22Rv1 (cell line): Measurements from ENCODE around the gene ERICH2.

Source experiments
- H3K27ac ChIP-seq: fragments of 450-650 bp; 2 replicates; pipeline ENCODE4 v1.5.1; 2017
- ZFX ChIP-seq: fragments of 450-650 bp; IDR thresholded peaks from 2 replicates; pipeline ENCODE4 v1.6.1; 2017; ENCODE audit warnings: antibody characterized with exemption, borderline replicate concordance
- TF ChIP-seq, protein P1 (sequence below): fragments of 450-650 bp; IDR thresholded peaks from 2 replicates; pipeline ENCODE4 v1.5.1; 2017; ENCODE audit warnings: mild to moderate bottlenecking

Gene ERICH2

DNA sequence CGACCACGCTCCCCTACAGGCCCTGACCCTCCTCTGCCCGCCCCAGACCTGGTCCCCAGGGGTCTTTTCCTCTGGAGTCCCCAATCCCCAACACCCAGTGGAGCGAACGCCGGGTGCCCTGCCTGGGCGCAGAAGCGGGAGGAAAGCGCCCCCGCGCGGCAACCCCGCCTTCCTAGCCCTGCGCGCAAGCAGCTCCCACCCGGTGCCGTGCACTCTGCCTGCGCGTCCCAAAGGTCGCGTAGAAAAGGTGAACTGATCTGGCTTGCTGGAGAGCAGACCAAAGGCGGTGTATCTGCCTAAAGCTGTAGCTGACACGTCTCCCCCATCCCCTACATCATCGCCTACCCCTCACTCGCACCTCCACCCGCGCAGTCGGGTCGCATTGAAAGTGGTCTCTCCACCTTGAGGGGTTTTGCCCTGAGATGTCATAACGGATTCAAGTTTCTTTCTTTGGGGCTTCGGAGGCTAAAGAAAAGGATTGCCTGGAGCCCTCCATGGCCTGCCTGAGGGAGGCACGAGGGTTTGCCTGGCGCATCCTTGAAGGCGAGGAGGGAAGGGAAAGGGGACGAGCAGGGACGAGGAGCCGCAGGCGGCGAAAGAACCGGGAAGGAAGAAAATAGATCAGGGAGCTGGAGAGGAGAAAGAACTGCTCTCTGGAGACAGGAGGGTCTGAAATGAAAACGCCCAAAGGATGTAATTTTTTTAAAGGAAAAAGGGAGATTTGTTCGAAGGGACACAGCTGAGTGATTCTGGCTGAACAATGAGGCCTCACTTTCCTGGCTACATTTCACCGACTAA is 52.3 kb downstream of the ERICH2 start:
- no peak for TF ChIP-seq ZFX
- TF ChIP-seq, protein P1, sequence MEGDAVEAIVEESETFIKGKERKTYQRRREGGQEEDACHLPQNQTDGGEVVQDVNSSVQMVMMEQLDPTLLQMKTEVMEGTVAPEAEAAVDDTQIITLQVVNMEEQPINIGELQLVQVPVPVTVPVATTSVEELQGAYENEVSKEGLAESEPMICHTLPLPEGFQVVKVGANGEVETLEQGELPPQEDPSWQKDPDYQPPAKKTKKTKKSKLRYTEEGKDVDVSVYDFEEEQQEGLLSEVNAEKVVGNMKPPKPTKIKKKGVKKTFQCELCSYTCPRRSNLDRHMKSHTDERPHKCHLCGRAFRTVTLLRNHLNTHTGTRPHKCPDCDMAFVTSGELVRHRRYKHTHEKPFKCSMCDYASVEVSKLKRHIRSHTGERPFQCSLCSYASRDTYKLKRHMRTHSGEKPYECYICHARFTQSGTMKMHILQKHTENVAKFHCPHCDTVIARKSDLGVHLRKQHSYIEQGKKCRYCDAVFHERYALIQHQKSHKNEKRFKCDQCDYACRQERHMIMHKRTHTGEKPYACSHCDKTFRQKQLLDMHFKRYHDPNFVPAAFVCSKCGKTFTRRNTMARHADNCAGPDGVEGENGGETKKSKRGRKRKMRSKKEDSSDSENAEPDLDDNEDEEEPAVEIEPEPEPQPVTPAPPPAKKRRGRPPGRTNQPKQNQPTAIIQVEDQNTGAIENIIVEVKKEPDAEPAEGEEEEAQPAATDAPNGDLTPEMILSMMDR = no peak
- H3K27ac ChIP-seq = no peak overlapping the region

DNA sequence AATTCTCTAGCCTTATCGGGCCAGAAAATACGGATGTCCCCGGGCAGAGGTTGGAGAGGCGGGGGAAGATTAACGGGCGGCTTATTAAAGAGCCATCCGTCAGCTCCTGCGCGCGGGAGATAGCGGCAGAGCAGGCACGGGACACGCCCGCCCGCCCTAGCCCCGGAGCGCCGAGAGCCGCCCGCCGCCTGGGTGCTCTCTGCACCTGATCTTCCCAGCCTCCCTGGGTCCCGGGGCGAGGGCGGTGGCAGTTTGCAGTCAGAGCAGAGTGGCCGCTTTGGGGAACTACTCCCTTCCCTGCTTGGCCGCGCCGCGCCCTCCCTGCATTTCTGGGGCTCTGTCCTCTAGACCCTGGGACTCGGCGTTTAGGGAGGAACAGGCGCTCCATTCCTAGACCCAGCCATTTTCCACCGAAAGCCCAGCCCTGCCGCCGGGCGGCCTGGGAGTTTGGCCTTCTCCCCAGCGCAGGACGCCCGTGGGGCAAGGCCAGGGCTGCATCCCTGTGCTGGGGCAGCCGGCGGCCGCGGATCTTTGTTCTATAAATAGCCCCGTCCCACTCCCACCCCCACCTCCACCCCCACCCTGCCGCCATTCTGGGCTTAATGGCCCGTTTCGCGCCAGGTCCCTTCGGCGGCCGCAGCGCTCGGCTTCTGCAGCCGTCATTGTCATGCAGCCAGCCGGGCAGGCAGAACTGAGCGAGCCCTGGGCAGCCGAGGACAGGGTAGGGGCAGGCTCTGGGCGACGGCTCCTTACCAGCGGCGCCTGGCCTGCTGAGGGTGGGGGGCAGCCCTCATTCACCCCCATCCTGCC is 53.1 kb downstream of the ERICH2 start:
- TF ChIP-seq, protein P1 = no peak
- no peak for TF ChIP-seq ZFX
- H3K27ac ChIP-seq = no peak overlapping the region

DNA sequence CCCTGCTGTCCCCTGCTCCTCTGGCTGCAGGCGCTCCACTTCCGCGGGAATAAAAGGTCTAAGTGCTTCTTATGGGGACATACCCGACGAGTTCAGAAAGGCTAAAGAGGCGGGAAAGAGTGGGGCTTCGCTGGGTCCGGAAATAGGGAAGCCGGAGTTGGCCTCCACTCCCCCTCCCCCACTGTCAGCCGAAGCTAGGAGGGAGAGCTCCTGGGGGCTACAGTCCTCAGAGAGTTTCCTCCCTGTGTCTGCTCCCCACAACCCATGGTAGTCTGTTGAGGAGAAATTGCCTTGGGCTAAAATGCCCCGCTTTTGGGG is 53.7 kb downstream of the ERICH2 start:
- H3K27ac ChIP-seq = no peak overlapping the region
- TF ChIP-seq ZFX = no peak
- TF ChIP-seq, protein P1 = no peak

DNA sequence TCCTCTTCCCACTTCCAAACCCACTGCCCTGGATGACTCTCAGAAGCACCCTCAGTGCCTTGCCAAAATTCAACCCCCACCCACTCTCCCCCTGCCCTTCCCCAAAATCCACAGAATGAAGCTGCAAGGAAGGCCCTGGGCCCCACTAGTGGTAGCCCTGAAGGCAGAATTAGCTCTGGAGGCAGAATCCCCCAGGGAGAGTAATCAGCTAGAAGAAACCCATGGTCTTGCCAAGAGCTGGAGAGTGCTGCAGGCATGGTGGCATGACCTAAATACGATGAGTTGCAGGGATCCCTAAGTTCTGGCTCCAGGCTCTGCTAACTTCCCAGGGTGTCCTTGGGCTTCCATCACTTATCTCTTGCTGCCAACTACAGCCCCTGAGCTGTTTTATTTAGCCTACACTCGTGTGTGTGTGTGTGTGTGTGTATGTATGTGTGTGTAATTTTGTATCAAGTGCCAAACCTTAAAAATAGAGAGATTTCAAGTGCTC is 54.4 kb downstream of the ERICH2 start:
- H3K27ac ChIP-seq = no peak overlapping the region
- TF ChIP-seq, protein P1 = no peak
- TF ChIP-seq ZFX = no peak

DNA sequence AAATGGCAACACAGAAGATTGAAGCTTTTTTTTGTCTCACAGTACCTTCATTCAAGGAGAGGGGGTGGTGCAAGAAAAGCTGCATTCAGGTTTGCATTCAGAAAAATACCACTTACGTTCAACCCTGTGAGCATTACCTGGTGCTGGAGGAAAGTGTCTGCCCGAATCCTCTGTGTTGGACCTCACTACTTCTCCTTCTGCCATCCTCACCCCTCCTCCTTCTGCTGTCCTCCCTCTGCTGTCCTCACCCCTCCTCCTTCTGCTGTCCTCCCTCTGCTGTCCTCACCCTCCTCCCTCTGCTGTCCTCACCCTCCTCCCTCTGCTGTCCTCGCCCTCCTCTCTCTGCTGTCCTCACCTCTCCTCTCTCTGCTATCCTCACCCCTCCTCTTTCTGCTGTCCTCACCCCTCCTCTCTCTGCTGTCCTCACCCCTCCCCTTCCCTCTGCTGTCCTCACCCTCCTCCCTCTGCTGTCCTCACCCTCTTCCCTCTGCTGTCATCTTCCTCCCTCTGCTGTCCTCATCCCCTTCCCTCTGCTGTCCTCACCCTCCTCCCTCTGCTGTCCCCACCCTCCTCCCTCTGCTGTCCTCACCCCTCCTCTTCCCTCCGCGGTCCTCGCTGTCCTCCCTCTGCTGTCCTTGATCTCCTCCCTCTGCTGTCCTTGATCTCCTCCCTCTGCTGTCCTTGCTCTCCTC is 57.8 kb downstream of the ERICH2 start:
- no peak overlapping the region for H3K27ac ChIP-seq
- TF ChIP-seq, protein P1 = no peak
- TF ChIP-seq ZFX = no peak

DNA sequence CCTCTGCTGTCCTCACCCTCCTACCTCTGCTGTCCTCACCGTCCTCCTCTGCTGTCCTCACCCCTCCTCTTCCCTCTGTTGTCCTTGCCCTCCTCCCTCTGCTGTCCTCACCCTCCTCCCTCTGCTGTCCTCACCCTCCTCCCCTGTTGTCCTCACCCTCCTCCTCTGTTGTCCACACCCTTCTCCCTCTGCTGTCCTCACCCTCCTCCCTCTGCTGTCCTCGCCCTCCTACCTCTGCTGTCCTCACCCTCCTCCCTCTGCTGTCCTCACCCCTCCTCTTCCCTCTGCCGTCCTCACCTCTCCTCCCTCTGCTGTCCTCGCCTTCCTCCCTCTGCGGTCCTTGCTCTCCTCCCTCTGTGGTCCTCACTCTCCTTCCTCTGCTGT is 58.3 kb downstream of the ERICH2 start:
- no peak overlapping the region for H3K27ac ChIP-seq
- TF ChIP-seq ZFX = no peak
- TF ChIP-seq, protein P1 = no peak

DNA sequence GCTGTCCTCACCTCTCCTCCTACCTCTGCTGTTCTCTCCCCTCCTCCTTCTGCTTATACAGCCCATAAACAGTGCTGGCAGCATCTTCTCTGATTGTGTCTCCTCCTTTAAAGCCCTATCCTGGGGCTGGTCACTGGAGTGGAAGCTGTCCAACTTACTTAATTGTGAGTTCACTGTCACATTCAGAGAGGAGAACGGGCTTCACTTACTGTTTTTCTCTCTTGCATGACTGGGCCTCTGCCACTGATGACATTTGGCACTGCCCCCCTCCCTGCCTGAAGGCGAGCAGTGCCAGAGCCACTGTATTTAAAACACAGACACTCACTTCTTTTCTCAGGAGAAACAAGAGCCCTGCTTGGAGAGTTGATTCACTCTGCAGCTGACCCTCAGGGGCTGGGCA is 58.9 kb downstream of the ERICH2 start:
- TF ChIP-seq ZFX = no peak
- TF ChIP-seq, protein P1 = no peak
- no peak overlapping the region for H3K27ac ChIP-seq
